HAP-1 (cell line): ENCODE results near the gene UBE3A.
"Not testable (repeated sequence)": the region's sequence is repeated elsewhere in the genome, so short reads cannot be mapped to it uniquely, and the experiment has no call there.

Experiments
- DNase-seq, 2 experiments: peaks; one replicate each; pipeline ENCODE4 v3.0.0-alpha.2; 2016 to 2020; ENCODE audit warnings: low spot score in 2 of 2
- H3K27me3 ChIP-seq: fragments of 250-450 bp; sonication (Bioruptor Pico); 2 replicates; pipeline ENCODE4 v1.5.1; 2020; ENCODE audit warnings: low read depth, mild to moderate bottlenecking, moderate library complexity
- H3K36me3 ChIP-seq: fragments of 250-450 bp; sonication (Bioruptor Pico); replicated peaks from 2 replicates; pipeline ENCODE4 v1.5.1; 2020; ENCODE audit warnings: mild to moderate bottlenecking
- H3K4me1 ChIP-seq: fragments of 250-450 bp; sonication (Bioruptor Pico); 2 replicates; pipeline ENCODE4 v1.5.1; 2020; ENCODE audit warnings: mild to moderate bottlenecking
- H3K4me3 ChIP-seq: fragments of 250-450 bp; sonication (Bioruptor Pico); 2 replicates; pipeline ENCODE4 v1.5.1; 2020; ENCODE audit warnings: mild to moderate bottlenecking, moderate library complexity
- H3K9me3 ChIP-seq: fragments of 250-450 bp; sonication (Bioruptor Pico); 2 replicates; pipeline ENCODE4 v1.5.1; 2020; ENCODE audit warnings: mild to moderate bottlenecking, moderate library complexity
- in situ Hi-C: fragments of 300-500 bp; cut with MboI; formaldehyde crosslinking; loops from 3 replicates; pipeline ENCODE4 v1.14.3; 2020; ENCODE audit warnings: low sequenced_read_pairs, inconsistent platforms, mixed read lengths

UBE3A gene

DNA sequence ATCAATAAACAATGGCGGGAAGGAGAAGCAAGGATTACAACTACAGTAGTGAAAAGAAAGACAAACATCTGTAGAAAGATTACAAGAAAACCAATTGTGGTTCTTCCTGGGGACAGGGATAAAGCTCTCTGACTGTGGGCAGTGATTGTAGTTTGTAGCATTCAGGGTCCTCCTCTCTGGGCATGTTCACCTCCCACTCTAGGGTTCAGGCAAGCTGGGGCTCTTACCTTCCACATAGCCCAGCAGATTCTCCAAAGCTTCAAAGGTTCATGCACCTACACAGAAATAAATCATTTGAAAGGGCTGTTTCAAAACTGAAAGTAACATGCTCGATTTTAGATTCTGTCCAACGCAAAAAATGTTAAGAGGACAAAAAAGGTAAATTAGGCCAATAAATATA lies 17.4 kb upstream of the UBE3A start:
- H3K36me3 ChIP-seq = no peaks in the 10 kb centered on the region
- no peak for DNase-seq
- no peaks in the 10 kb centered on the region for H3K27me3 ChIP-seq
- no peaks in the 10 kb centered on the region for H3K4me1 ChIP-seq
- H3K9me3 ChIP-seq = no peaks in the 10 kb centered on the region
- in situ Hi-C loops = loop anchor here (25.0 kb wide), 1 partner anchor 1819 kb away; the partner anchor contains the start of gene MAGEL2
- H3K4me3 ChIP-seq = no peak overlapping the region

- H3K9me3 ChIP-seq = no peaks in the 10 kb centered on the region
- no peaks in the 10 kb centered on the region for H3K36me3 ChIP-seq
- H3K4me3 ChIP-seq = no peak overlapping the region
- no peaks in the 10 kb centered on the region for H3K4me1 ChIP-seq
- in situ Hi-C loops = loop anchor here (25.0 kb wide), 1 partner anchor 1818 kb away; the partner anchor contains the start of gene MAGEL2
- DNase-seq = no peak
- H3K27me3 ChIP-seq = no peaks in the 10 kb centered on the region
Observed at GRCh38 chr15:25455226-25455625, 16.4 kb upstream of the UBE3A start.

DNA sequence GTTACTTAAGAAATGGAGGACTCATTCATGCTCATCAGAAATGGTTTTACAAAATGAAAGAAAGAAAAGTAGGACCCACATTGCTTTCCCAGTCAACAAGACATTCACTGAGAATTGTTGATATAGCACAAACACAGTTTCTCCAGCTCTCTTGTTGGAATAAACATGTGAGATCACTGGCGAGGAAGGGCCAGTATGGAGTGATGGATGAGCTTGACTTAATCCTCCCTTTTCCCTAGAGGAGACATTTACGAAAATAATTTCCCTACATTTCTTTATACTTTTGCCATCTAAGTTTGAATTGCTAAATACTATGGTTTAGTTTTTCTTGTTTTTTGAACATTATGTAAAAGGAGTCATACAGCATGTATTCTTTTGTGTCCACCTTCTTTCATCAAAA lies 15.9 kb upstream of the UBE3A start:
- no peaks in the 10 kb centered on the region for H3K9me3 ChIP-seq
- H3K27me3 ChIP-seq = no peaks in the 10 kb centered on the region
- in situ Hi-C loops = loop anchor here (25.0 kb wide), 1 partner anchor 1817 kb away; the partner anchor contains the start of gene MAGEL2
- DNase-seq = no peak
- H3K4me1 ChIP-seq = no peaks in the 10 kb centered on the region
- no peaks in the 10 kb centered on the region for H3K36me3 ChIP-seq
- H3K4me3 ChIP-seq = no peak overlapping the region

DNA sequence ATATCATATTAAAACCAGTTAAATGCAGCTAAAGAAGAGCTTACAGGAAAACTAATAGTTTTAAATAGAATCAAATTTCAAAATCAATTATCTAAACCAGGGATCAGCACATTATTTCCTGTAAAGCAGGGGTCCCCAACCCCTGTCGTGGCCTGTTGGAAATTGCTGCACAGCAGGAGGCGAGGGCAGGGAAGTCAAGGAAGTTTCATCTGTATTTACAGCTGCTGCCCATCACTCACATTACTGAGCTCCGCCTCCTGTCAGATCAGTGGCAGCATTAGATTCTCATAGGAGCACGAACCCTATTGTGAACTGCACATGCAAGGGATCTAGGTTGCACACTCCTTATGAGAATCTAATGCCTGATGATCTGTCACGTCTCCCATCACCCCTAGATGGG lies 14.4 kb upstream of the UBE3A start:
- not testable (repeated sequence) for DNase-seq, H3K4me1 ChIP-seq, H3K36me3 ChIP-seq, H3K4me3 ChIP-seq, H3K9me3 ChIP-seq, H3K27me3 ChIP-seq
- in situ Hi-C loops = loop anchor here (25.0 kb wide), 1 partner anchor 1816 kb away; the partner anchor contains the start of gene MAGEL2

DNA sequence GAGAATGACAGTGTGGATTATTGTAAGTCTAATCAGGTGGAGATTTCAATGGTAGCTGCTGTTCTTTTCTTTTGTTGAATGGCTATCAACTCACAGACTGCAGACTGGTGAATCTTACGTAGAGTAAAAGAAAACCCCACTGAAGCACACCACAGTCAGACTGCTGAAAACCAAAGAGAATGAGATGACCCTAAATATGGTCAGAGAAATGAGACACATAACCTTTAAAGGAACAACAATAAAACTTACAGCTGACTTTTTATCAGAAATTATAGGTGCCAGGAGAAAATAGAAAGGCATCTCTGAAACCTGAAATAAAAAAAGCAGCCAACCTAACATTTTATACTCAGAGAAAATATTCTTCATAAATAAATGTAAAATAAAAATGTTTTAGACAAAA lies 12.7 kb upstream of the UBE3A start:
- Histone ChIP-seq H3K4me3 (no peak overlapping the region), H3K9me3 (no peaks in the 10 kb centered on the region), H3K27me3 (no peaks in the 10 kb centered on the region), H3K36me3 (no peaks in the 10 kb centered on the region), H3K4me1 (no peaks in the 10 kb centered on the region)
- no peak for DNase-seq
- in situ Hi-C loops = loop anchor here (25.0 kb wide), 1 partner anchor 1814 kb away; the partner anchor contains the start of gene MAGEL2

- in situ Hi-C loops = loop anchor here (25.0 kb wide), 1 partner anchor 1813 kb away; the partner anchor contains the start of gene MAGEL2
Observed at GRCh38 chr15:25450163-25450562, 11.3 kb upstream of the UBE3A start.

GRCh38 chr15:25446076-25446475 lies 7.3 kb upstream of the UBE3A start:
- no peaks in the 10 kb centered on the region for H3K27me3 ChIP-seq
- no peaks in the 10 kb centered on the region for H3K36me3 ChIP-seq
- in situ Hi-C loops = no loop called here
- no peaks in the 10 kb centered on the region for H3K9me3 ChIP-seq
- DNase-seq = no peak
- no peaks in the 10 kb centered on the region for H3K4me1 ChIP-seq
- no peak overlapping the region for H3K4me3 ChIP-seq

More at GRCh38 chr15:25450163-25450562, 11.3 kb upstream of the UBE3A start:
- no peaks in the 10 kb centered on the region for H3K36me3 ChIP-seq
- DNase-seq = no peak
- H3K27me3 ChIP-seq = no peaks in the 10 kb centered on the region
- no peaks in the 10 kb centered on the region for H3K9me3 ChIP-seq
- H3K4me3 ChIP-seq = no peak overlapping the region
- no peaks in the 10 kb centered on the region for H3K4me1 ChIP-seq

DNA sequence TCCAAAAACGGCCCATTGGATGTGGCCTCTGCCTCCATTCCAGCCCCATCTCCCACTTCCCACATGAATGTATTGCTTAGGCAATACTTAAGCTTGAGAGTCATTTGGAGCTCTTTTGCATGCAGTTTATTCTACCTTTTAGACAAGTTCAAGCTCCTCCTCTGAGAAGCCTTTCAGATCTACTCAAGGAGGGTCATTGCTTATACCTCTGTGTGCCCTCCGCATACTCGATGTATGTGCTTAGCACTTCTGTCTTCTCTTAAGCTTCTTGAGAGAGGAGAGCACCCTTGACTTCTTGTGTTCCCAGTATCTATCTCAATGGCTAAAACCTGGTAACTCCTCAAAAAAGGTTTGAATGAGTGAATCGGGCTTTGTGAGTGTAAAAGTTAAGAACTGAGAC lies 6.6 kb upstream of the UBE3A start:
- no peaks in the 10 kb centered on the region for H3K27me3 ChIP-seq
- H3K4me3 ChIP-seq = no peak overlapping the region
- no peaks in the 10 kb centered on the region for H3K9me3 ChIP-seq
- no peak for DNase-seq
- in situ Hi-C loops = no loop called here
- H3K4me1 ChIP-seq = no peaks in the 10 kb centered on the region
- no peaks in the 10 kb centered on the region for H3K36me3 ChIP-seq

DNA sequence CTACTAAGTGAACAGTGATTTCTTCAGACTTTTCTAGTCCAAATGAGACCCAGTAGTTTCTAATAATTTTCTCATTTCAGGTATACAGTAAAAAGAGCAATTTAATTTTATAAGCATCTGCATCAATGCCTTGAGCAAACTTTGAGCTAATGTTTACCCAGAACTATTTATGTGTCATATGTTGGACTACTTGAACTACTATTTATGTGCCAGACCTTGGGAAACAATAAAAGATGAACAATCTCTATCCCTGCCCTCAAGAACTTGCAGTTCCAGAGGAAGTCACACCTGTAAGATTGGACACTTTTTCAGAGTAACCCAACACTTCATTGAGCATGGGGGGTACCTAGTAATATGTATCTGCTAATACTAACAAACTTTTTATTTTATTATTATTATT lies 2.3 kb upstream of the UBE3A start:
- in situ Hi-C loops = no loop called here
- Histone ChIP-seq H3K9me3 (no peaks in the 10 kb centered on the region), H3K4me1 (peaks cover 5% of the 10 kb centered on the region), H3K36me3 (peaks cover 5% of the 10 kb centered on the region), H3K4me3 (no peak overlapping the region), H3K27me3 (no peaks in the 10 kb centered on the region)
- no peak for DNase-seq

GRCh38 chr15:25439369-25439836 lies 579 bp upstream of the UBE3A start:
- Histone ChIP-seq H3K27me3 (no peaks in the 10 kb centered on the region), H3K4me3 (peak overlapping the region; percentile 88), H3K36me3 (peaks cover 9% of the 10 kb centered on the region), H3K9me3 (no peaks in the 10 kb centered on the region), H3K4me1 (peaks cover 9% of the 10 kb centered on the region)
- in situ Hi-C loops = no loop called here
- no peak for DNase-seq

DNA sequence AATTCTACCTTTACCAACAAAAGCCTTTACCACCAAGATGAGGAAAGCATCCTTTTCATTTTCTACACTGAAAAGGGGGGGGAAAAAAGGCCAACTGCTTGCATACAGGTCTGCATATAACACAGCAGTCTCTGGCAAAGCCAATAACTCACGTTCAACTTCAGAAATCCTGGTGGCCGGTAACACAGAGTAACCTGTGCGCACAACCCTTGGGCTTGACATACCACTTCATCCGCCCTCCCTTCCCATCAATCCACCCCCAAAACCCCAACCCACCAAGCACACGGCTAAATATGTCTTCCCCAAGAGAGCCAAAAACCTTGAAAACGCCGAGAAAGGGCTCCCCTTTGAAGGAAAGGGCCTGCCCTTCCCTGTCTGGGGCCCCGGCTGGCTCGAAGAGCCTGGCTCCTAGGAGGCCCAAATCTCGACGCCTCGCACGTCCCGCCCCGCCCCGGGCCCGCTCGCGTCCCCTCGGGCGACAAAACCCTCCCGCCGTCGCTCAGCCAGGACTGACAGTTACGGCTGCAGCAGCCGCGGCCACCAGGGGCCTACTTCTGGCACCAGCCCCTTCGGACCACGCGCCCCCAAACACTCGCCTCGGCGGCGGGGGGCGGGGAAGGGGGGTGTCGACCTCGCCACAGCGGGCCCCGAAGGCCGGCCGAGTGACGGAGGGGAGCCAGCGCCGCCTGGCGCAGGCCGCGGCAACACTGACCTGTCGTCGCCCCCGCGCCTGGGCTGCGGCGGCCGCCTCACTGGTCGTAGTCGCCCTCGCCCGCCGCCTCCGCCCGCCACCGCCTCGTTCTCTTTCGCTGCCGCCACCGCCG lies 835 bp downstream of the UBE3A start:
- peaks cover 18% of the 10 kb centered on the region for H3K4me1 ChIP-seq
- in situ Hi-C loops = no loop called here
- H3K27me3 ChIP-seq = no peaks in the 10 kb centered on the region
- no peaks in the 10 kb centered on the region for H3K9me3 ChIP-seq
- DNase-seq = peak; percentile 44 to 81
- H3K36me3 ChIP-seq = peaks cover 9% of the 10 kb centered on the region
- H3K4me3 ChIP-seq = peak overlapping the region; percentile 88

DNA sequence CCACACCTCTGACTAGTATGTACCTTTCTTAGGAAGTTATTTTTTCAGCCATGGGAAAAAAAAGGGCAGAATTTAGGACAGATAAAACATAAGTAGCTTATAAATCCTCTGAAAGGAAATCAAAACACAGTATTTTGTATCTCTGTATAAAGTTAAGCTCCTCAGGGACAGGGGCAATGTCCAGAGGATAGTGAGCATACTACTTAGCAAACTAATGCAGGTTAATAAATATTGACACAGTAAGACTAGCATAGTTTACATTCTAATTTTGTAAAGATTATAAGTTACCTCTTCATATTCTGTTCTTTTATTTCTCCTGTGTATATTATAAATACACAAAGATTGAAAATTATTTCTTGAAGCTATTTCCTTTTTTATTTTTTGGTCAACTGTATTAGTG lies 2.1 kb downstream of the UBE3A start:
- in situ Hi-C loops = no loop called here
- no peak for DNase-seq
- H3K27me3 ChIP-seq = no peaks in the 10 kb centered on the region
- peaks cover 9% of the 10 kb centered on the region for H3K36me3 ChIP-seq
- H3K9me3 ChIP-seq = no peaks in the 10 kb centered on the region
- peak overlapping the region; percentile 88 for H3K4me3 ChIP-seq
- H3K4me1 ChIP-seq = peaks cover 29% of the 10 kb centered on the region

DNA sequence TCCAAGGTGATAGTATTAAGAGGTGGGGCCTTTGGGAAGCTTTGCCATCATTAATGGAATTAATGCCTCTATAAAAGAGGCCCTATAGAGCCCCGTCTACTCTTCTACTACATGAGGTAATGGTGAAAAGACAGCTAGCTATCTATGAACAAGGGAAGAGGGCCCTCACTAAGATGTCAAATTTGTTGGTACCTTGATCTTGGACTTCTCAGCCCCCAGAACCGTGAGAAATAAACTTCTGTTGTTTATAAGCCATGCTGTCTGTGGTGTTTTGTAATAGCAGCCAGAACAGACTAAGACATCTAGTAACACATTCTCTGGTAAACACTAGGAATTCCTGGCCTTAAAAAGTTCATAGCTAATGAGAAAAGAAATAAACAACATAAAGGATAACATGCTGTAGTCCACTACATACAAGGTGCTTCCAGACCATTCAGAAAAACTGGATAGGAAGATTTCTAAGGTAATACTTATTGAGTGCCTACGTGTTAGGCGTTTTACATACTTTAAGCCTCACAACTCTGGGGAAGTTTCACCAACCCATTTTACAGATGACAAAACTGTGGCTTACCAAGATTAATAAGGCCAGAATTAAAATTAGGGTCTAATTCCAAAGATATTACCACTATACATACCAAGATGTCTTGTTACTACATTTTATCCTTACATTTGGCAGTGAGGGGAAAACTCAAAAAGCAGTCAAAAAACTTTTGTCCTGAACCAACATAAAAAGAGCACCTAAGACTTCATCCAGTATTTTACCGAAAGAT lies 3.2 kb downstream of the UBE3A start:
- H3K4me1 ChIP-seq = peaks cover 37% of the 10 kb centered on the region
- H3K36me3 ChIP-seq = peaks cover 9% of the 10 kb centered on the region
- H3K4me3 ChIP-seq = no peak overlapping the region; the same call in none of the 2 replicates
- in situ Hi-C loops = no loop called here
- no peaks in the 10 kb centered on the region for H3K27me3 ChIP-seq
- DNase-seq = no peak
- no peaks in the 10 kb centered on the region for H3K9me3 ChIP-seq
